DMS79 (cell line): Measurements from ENCODE around the gene RIBC2.
"Not testable (repeated sequence)": the region's sequence is repeated elsewhere in the genome, so short reads cannot be mapped to it uniquely, and the experiment has no call there.

Experiments used
- DNase-seq: peaks from one replicate; lab custom pipeline; 2025; lab: John Stamatoyannopoulos, UW

The RIBC2 gene, protein sequence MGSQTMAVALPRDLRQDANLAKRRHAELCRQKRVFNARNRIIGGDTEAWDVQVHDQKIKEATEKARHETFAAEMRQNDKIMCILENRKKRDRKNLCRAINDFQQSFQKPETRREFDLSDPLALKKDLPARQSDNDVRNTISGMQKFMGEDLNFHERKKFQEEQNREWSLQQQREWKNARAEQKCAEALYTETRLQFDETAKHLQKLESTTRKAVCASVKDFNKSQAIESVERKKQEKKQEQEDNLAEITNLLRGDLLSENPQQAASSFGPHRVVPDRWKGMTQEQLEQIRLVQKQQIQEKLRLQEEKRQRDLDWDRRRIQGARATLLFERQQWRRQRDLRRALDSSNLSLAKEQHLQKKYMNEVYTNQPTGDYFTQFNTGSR

DNA sequence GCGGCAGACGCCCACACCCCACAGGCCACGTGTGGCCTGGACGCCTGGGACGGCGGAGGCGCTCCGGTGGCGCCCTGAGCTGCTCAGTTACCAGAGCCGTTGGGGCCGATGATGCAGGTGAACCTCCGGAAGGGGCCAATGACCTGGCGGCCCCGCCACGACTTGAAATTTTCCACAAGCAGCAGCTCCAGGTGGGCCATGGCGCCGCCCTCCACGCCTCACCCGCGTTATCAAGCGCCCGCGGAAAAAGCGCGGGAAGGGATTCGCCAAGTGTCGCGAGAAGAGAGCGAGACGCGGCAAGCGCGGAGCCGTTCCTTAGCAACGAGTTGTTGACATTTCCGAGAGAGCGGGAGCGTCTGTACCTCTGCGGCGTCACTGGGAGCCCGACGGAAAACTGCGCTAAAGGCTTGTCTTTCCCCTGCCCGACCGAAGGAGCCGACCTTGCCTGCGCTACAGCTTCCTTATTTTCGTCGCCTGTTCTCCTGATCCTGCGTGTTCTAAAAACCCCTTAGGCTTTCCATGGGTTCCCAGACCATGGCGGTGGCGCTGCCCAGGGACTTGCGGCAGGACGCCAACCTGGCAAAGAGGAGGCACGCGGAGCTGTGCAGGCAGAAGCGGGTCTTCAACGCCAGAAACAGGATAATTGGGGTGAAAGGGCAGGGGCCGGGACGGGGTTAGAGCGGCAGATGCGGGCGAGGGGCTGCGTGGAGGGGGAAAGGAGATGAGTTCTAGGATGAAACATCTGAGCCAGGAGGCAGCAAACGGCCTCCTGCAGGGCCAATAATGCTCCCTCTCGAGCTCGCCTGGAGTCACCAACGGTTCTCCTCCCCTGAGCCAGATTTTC, at the start of gene RIBC2, which contains the start of gene SMC1B:
Gene RIBC2, plus strand, starts transcription at position 326 of the 844 bp plus-strand sequence. Its CDS starts 194 bp downstream, at position 520.
Gene SMC1B, minus strand, starts transcription at position 232 of the 844 bp plus-strand sequence. Its CDS starts 32 bp downstream, at position 200.
- peak; percentile 46 for DNase-seq

DNA sequence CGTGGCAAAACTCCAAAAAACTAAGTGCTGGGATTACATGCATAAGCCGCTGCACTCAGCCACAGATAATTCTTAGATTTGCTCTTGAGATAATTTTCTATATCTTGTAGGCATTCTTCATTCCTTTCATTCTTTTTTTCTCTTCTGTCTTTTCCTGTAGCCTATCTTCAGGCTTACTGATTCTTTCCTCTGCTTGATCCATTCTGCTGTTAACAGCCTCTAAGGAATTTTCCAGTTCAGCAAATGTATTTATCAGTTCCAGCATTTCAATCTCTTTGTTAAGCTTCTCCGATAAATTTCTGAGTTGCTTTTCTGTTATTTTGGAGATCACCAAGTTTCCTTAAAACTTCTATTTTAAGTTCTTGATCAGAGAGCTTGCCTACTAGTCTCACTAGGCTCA, 46.8 kb upstream of the RIBC2 start:
- DNase-seq = no peak

DNA sequence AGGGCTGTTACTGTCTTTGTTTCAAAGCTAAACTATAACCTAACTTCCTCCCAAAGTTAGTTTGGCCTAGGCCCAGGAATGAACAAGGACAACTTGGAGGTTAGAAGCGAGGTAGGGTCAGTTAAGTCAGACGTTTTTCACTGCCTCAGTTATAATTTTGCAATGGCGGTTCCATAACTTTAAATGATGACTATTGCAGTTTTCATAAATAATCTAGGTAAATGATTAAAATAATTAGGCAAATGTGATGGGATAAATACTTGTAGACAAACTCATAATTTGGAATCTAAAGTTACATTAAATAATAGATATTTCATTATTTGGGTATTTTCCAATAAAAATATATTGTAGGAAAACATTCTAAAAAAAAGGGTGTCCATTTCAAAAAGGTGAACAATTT, 39.9 kb upstream of the RIBC2 start:
- not testable (repeated sequence) for DNase-seq

DNA sequence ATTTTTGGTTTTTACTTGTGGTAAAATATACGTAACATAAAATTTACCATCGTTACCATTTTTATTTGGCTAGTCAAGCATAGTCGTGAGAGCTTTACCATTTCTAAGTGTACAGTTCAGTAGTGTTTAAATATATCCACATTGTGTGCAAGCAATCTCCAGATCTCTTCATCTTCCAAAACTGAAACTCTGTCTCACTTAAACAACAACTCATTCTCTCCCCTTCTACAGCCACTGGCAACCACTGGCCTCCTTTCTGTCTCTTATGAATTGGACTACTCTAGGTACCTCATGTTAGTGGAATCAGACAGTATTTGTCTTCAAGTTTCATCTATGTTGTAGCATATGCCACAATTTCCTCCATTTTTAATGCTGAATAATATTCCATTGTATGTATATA, 37.5 kb upstream of the RIBC2 start:
- DNase-seq = no peak

DNA sequence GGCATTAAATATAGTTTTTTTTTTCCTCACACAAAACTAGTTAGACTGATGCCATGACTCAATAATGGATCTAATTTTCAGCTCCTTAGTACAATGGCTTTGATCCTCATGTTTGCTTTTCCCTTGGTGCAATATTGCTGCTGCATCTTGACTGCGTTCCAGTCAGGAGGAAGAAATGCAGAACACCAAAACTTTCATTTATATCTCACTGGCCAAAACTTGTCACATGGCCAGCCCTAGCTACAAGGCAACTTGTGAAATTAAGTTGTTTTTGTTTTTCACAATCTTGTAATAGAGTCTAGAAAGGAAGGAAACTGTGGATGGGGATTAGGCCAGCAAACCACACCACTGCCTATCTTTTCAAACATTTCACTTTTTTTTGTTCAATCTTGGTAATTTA, 36.8 kb upstream of the RIBC2 start:
- DNase-seq = no peak

GRCh38 chr22:45381348-45381747, 32.1 kb upstream of the RIBC2 start:
- DNase-seq = no peak

DNA sequence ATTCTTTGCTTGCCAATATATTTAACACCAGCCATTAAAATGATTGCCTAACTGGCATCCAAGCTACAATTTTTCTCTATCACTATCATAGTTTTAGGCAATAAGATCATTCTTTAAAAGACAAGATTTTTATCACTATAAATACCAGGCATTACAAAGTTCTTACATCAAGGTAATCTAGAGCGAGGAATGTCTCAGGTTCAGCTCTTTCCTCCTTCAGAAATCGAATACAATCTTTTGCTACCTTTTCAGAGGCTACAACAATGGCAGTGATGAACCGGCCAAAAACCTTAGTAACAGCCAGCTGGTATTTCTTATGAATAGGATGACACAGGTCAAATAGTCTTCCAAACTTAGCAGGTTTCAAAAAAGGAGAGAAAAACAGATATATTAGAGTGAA, 23.9 kb upstream of the RIBC2 start:
- DNase-seq = no peak

DNA sequence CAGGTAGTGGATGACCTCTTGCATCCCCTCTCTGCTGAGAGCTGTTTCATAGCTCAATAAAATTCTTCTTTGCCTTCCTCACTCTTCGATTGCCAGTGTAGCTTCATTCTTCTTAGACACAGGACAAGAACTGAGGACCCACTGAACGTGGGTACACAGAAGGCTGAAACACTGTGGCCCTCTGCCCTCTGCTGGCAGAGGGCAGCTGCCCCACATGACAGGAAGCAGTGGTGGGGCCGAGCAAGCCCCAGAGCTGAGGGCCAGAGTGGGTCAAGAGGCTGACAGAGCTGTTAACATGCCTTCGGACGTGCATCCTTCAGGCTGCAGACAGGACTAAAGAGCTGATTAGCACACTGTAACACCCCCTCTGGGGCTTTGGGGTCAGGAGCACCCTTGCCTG, 15.7 kb upstream of the RIBC2 start:
- no peak for DNase-seq

DNA sequence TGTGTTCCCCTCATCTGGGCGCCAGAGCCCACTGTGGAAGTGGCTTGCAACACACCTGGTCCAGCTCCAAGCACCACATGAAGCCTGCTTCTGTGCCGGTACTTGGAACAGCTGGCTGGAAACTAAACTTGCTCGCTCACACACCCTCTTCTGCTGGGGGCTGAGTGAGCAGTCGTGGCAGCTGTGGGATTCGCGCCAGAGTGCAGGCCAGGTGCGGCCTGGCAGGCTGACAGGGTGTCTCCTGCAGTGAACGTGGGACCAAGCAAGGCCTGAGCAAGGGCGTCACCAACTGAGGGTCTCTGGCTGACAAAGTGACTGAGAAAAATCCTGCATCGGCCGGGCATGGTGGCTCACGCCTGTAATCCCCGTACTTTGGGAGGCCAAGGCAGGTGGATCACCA, 15.3 kb upstream of the RIBC2 start:
- no peak for DNase-seq

- DNase-seq = no peak
These were observed 13.6 kb upstream of the RIBC2 start for GRCh38 chr22:45399712-45400445.

GRCh38 chr22:45402466-45402985, 11.0 kb upstream of the RIBC2 start:
- no peak for DNase-seq

GRCh38 chr22:45407793-45408192, 5.7 kb upstream of the RIBC2 start:
- DNase-seq = no peak

GRCh38 chr22:45413013-45413367, 503 bp upstream of the RIBC2 start:
- DNase-seq = no peak

- DNase-seq = no peak
These were observed 4.7 kb downstream of the RIBC2 start for GRCh38 chr22:45418056-45418769.

DNA sequence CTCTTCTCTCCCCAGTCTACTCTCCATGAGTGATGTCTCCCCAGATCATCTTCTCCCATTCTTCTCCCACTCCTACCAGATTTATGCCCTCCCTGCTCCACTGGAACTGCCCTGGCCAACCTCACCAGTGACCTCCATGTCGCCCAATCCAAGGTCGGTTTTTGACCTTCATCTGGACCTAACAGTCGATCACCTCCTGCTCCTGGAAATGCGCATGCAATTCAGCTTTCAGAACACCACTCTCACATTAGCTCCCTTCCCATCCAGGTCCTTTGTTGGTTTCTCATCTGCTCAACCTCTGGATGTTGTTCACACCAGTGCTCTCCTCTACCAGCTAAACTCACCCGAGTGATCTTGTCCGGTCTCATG, 5.3 kb downstream of the RIBC2 start:
- DNase-seq = no peak

- DNase-seq = no peak
These were observed 6.5 kb downstream of the RIBC2 start for GRCh38 chr22:45420011-45420410.

DNA sequence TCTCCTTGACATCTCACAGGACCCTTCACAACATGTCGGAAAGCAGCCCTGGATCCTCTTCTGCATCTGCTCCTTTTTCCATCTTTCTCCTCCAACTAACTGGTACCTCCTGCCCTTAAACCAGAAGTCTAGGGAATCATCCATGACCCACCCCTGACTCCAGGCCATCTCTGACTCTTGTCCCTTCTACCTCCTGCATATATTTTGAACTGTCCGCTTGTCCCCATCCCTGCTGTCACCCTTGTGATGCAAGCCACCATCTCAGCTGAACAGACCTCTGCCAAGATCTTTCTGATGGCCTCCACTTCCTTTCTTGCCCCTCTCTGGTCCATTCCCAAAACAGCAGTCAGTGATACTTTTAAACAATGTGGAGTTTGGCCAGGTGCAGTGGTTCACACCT, 7.0 kb downstream of the RIBC2 start:
- DNase-seq = no peak

DNA sequence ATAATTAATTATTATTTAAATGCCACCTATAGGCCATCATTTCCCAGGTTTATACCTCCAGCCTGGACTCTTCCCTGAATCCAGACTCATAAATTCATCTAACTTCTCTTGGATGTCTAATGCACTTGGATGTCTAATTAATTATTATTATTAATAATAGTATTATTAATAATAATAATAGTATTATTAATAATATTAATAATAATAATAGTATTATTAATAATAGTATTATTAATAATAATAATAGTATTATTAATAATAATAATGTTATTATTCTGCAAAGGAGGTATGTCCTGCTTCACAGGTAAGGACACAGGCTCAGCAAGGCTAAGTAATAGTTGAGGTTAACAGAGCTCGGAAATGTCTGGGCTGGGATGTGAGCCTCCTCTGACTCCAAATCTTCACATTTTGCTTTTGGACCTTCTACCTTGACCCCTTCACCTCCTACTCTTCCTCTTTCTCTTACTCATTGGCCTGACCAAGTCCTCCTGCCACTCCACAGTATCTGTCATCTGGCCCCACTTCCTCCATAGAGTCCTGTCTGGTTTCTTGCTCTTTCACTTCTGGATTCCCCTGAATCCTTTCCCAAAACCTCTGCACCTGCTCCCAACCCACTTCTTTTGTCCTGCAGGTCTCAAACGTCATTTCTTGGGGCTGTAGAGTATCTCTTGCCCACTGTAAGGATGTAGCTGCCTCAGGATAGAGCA, 8.0 kb downstream of the RIBC2 start:
- DNase-seq = no peak

DNA sequence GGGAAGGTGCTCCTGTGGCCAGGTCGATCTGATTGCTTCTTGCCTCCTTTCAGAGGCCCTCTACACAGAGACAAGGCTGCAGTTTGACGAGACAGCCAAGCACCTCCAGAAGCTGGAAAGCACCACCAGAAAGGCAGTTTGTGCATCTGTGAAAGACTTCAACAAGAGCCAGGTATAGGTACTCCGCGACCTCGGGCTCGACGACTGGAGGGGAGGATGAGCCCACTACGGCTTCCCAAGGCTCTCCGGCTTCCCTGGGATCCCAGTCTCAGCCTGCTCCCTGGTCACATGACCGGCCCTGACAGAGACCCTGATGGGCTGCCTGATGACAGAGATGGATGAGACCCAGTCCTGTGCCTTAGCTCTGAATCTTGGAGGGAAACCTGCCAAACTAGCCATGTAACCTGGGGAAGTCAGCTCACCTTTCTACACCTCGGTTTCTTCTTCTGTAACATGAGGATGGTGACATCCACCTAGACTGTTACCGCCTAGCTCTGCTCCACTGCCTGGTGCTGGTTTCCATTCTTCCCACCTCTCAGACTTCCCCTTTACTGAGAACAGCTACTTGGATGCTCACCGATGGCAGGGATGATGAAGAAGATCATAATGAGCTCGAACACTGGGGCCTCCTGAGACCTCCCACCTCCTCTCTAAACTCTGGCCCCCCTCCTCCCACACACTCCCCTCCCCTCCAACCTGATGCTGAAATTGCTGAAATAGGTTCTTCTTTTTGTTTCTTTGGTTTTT, 8.9 kb downstream of the RIBC2 start:
- no peak for DNase-seq

DNA sequence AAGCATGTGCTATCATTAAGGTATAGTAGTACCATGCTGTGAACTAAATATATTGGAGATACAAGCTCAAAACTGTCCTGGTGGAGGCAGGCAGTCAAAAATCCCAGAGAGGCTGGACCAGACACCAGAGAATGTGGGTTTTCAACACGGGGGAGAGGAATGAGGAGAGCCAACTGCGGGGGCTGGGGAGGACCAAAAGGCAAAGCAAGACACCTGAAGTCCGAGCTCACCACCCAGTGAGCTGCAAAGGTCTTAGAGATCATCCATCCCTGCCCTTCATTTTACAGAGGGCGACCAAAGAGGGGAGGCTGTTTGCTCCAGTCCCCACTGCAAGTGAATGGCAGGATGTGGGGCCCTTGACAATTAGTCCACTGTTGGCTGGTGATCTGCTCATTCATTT, 10.0 kb downstream of the RIBC2 start:
- no peak for DNase-seq
